ENCODE results near the gene POP7.
"Not testable (repeated sequence)": the region's sequence is repeated elsewhere in the genome, so short reads cannot be mapped to it uniquely, and the experiment has no call there.

Gene POP7

GRCh38 chr7:100717073-100717472, 11.2 kb downstream of the POP7 start:
- not testable (repeated sequence) for DNase-seq
- CTCF ChIA-PET: interaction anchor here (2.9 kb wide), 1 partner anchor 9 kb away, joined by 7 read pairs; no protein-coding TSS in a partner anchor

GRCh38 chr7:100719523-100720278, 13.8 kb downstream of the POP7 start:
- H3K9me3 Mint-ChIP-seq: no peaks in the 10 kb centered on the region
- no peak overlapping the region for H3K27ac Mint-ChIP-seq
- no peaks in the 10 kb centered on the region for H3K36me3 Mint-ChIP-seq
- H3K27me3 Mint-ChIP-seq: peaks cover 78% of the 10 kb centered on the region
- H3K4me3 Mint-ChIP-seq: no peak overlapping the region
- H3K4me1 Mint-ChIP-seq: no peaks in the 10 kb centered on the region
- CTCF ChIA-PET: interaction anchor here (1.2 to 1.7 kb wide), 2 partner anchors 14 to 132 kb away, joined by 3 to 6 read pairs; partner anchors contain the start of genes POP7 and SLC12A9
- no peak for DNase-seq

More at GRCh38 chr7:100717073-100717472, 11.2 kb downstream of the POP7 start:
- H3K4me1 Mint-ChIP-seq, H3K9me3 Mint-ChIP-seq, H3K36me3 Mint-ChIP-seq, H3K4me3 Mint-ChIP-seq, H3K27ac Mint-ChIP-seq: not testable (repeated sequence)
- peaks cover 54% of the 10 kb centered on the region for H3K27me3 Mint-ChIP-seq

- H3K4me3 Mint-ChIP-seq: no peak within 1 kb of the TSS
- no peaks in the 10 kb centered on the region for H3K36me3 Mint-ChIP-seq
- peaks cover 3% of the 10 kb centered on the region for H3K4me1 Mint-ChIP-seq
- no peak for DNase-seq
- no peak within 1 kb of the TSS for H3K27ac Mint-ChIP-seq
- peaks cover 81% of the 10 kb centered on the region for H3K27me3 Mint-ChIP-seq
- CTCF ChIA-PET: interaction anchor here (1.2 to 1.7 kb wide), 2 partner anchors 15 to 131 kb away, joined by 3 to 6 read pairs; partner anchors contain the start of genes POP7 and SLC12A9
- no peaks in the 10 kb centered on the region for H3K9me3 Mint-ChIP-seq
Observed at GRCh38 chr7:100720279-100720670, 14.4 kb downstream of the POP7 start, which contains the start of gene EPO. TSS of gene EPO (plus strand) at chr7:100720468. CDS start at chr7:100720981, 513 bp downstream.

GRCh38 chr7:100720671-100721504, 15.0 kb downstream of the POP7 start:
- CTCF ChIA-PET: interaction anchor here (1.3 to 5.9 kb wide), 3 partner anchors 15 to 132 kb away, joined by 3 to 50 read pairs (median 6); partner anchors contain the start of genes POP7 and SLC12A9
- DNase-seq: no peak
- Mint-ChIP-seq H3K4me1 (peaks cover 3% of the 10 kb centered on the region), H3K9me3 (no peaks in the 10 kb centered on the region), H3K36me3 (no peaks in the 10 kb centered on the region), H3K27ac (no peak overlapping the region), H3K27me3 (peaks cover 84% of the 10 kb centered on the region), H3K4me3 (no peak overlapping the region)

- CTCF ChIA-PET: interaction anchor here (1.3 to 5.9 kb wide), 2 partner anchors 16 to 131 kb away, joined by 3 to 50 read pairs; partner anchors contain the start of genes POP7 and SLC12A9
- H3K9me3 Mint-ChIP-seq: no peaks in the 10 kb centered on the region
- H3K4me3 Mint-ChIP-seq: no peak overlapping the region
Observed at GRCh38 chr7:100721505-100721812, 15.5 kb downstream of the POP7 start.

GRCh38 chr7:100722480-100723212, 16.7 kb downstream of the POP7 start:
- Mint-ChIP-seq H3K27me3 (peaks cover 83% of the 10 kb centered on the region), H3K36me3 (no peaks in the 10 kb centered on the region), H3K4me1 (peaks cover 3% of the 10 kb centered on the region), H3K27ac (no peak overlapping the region), H3K4me3 (no peak overlapping the region), H3K9me3 (no peaks in the 10 kb centered on the region)
- CTCF ChIA-PET: interaction anchor here (0.7 to 5.9 kb wide), 2 partner anchors 17 to 24 kb away, joined by 3 to 50 read pairs; partner anchors contain the start of gene POP7
- DNase-seq: no peak

More at GRCh38 chr7:100721505-100721812, 15.5 kb downstream of the POP7 start:
- peaks cover 3% of the 10 kb centered on the region for H3K4me1 Mint-ChIP-seq
- H3K36me3 Mint-ChIP-seq: no peaks in the 10 kb centered on the region
- no peak overlapping the region for H3K27ac Mint-ChIP-seq
- no peak for DNase-seq
- peaks cover 85% of the 10 kb centered on the region for H3K27me3 Mint-ChIP-seq

GRCh38 chr7:100723732-100724275, 17.9 kb downstream of the POP7 start:
- no peak overlapping the region for H3K27ac Mint-ChIP-seq
- H3K4me1 Mint-ChIP-seq: peaks cover 3% of the 10 kb centered on the region
- peaks cover 87% of the 10 kb centered on the region for H3K27me3 Mint-ChIP-seq
- H3K36me3 Mint-ChIP-seq: no peaks in the 10 kb centered on the region
- H3K9me3 Mint-ChIP-seq: no peaks in the 10 kb centered on the region
- no peak for DNase-seq
- CTCF ChIA-PET: interaction anchor here (1.1 to 5.9 kb wide), 3 partner anchors 18 to 135 kb away, joined by 3 to 50 read pairs (median 5); partner anchors contain the start of gene POP7
- no peak overlapping the region for H3K4me3 Mint-ChIP-seq

GRCh38 chr7:100724364-100724763, 18.4 kb downstream of the POP7 start:
- H3K4me1 Mint-ChIP-seq, H3K36me3 Mint-ChIP-seq, H3K4me3 Mint-ChIP-seq, H3K27ac Mint-ChIP-seq, DNase-seq, H3K9me3 Mint-ChIP-seq: not testable (repeated sequence)
- CTCF ChIA-PET: interaction anchor here (0.9 to 5.9 kb wide), 8 partner anchors 10 to 136 kb away, joined by 3 to 50 read pairs (median 4); partner anchors contain the start of genes POP7 and SLC12A9
- H3K27me3 Mint-ChIP-seq: peaks cover 84% of the 10 kb centered on the region

- no peak for DNase-seq
- Mint-ChIP-seq H3K36me3 (no peaks in the 10 kb centered on the region), H3K9me3 (no peaks in the 10 kb centered on the region), H3K27ac (no peak overlapping the region), H3K27me3 (peaks cover 62% of the 10 kb centered on the region), H3K4me3 (no peak overlapping the region), H3K4me1 (peaks cover 3% of the 10 kb centered on the region)
- CTCF ChIA-PET: interaction anchor here (0.9 to 5.9 kb wide), 5 partner anchors 21 to 168 kb away, joined by 3 to 50 read pairs (median 3); partner anchors contain the start of gene POP7
Observed at GRCh38 chr7:100726996-100727761, 21.3 kb downstream of the POP7 start.

- DNase-seq: no peak
- Mint-ChIP-seq H3K27me3 (peaks cover 58% of the 10 kb centered on the region), H3K27ac (peak overlapping the region; percentile 34), H3K36me3 (no peaks in the 10 kb centered on the region), H3K4me3 (no peak overlapping the region), H3K4me1 (peaks cover 3% of the 10 kb centered on the region), H3K9me3 (no peaks in the 10 kb centered on the region)
- CTCF ChIA-PET: interaction anchor here (1.0 to 1.2 kb wide), 2 partner anchors 23 to 57 kb away, joined by 3 read pairs; no protein-coding TSS in a partner anchor
Observed at GRCh38 chr7:100728196-100728595, 22.3 kb downstream of the POP7 start.

GRCh38 chr7:100730136-100730800, 24.3 kb downstream of the POP7 start:
- no peak for DNase-seq
- Mint-ChIP-seq H3K4me1 (peaks cover 5% of the 10 kb centered on the region), H3K36me3 (no peaks in the 10 kb centered on the region), H3K4me3 (no peak overlapping the region), H3K9me3 (no peaks in the 10 kb centered on the region), H3K27me3 (peaks cover 41% of the 10 kb centered on the region), H3K27ac (no peak overlapping the region)
- CTCF ChIA-PET: interaction anchor here (1.3 kb wide), 1 partner anchor 122 kb away, joined by 4 read pairs; the partner anchor contains the start of gene SLC12A9

- Mint-ChIP-seq H3K4me1 (peaks cover 5% of the 10 kb centered on the region), H3K9me3 (no peaks in the 10 kb centered on the region), H3K36me3 (no peaks in the 10 kb centered on the region), H3K27ac (no peak overlapping the region), H3K27me3 (peaks cover 32% of the 10 kb centered on the region), H3K4me3 (no peak overlapping the region)
- no peak for DNase-seq
- CTCF ChIA-PET: interaction anchor here (0.7 kb wide), 1 partner anchor 1358 kb away, joined by 3 read pairs; no protein-coding TSS in a partner anchor
Observed at GRCh38 chr7:100731937-100732636, 26.2 kb downstream of the POP7 start.

All from activated naive CD4-positive, alpha-beta T cell treated with anti-CD3 and anti-CD28 coated beads, Interleukin-2, amount 10 ng/mL, durations not matched to agents 7 days and 5 days (primary cell).